SK-N-SH (cell line): Measurements from ENCODE around the gene DKC1. TPM values are rescaled to one million over a fixed set of nuclear protein-coding genes. Genes with fewer than 3 reads are reported as not detected.

Experiments
- CTCF ChIA-PET: fragments of 300-600, 350-600 bp; formaldehyde crosslinking; extraction: SDS; loops from one replicate; lab custom pipeline; 2021; lab: Yijun Ruan, JAX
- POLR2A ChIA-PET: fragments of 350-600 bp; sonication (Branson Sonifier 250); formaldehyde crosslinking; extraction: SDS; loops from one replicate; lab custom pipeline; 2020; ENCODE audit warnings: antibody characterized with exemption, inconsistent platforms; lab: Yijun Ruan, JAX
- DNase-seq: peaks from one replicate; pipeline ENCODE4 v3.0.0; 2012
- H2AFZ ChIP-seq: fragments of 200-600 bp; sonication (generic); 2 replicates; pipeline ENCODE4 v1.8.1; 2016; ENCODE audit warnings: antibody characterized with exemption, mild to moderate bottlenecking, low read depth
- H3F3A ChIP-seq: fragments of 200-600 bp; sonication (generic); replicated peaks from 2 replicates; pipeline ENCODE3; 2016; ENCODE audit warnings: antibody characterized with exemption, mild to moderate bottlenecking; ENCODE audit not compliant: insufficient read depth
- H3K27ac ChIP-seq, 2 experiments: fragments of 200-500 bp in 1 of 2; fragments of 200-600 bp in 1 of 2; sonication (Bioruptor generic) in 1 of 2; sonication (generic), shearing (Covaris generic) in 1 of 2; 2 replicates each; pipeline versions ENCODE4 v1.5.1 to v1.6.1; 2014 to 2016; ENCODE audit warnings: low read depth in 2 of 2, inconsistent platforms in 1 of 2, low read length in 1 of 2, mild to moderate bottlenecking in 1 of 2, mixed read lengths in 1 of 2
- H3K27me3 ChIP-seq: fragments of 200-600 bp; sonication (generic), shearing (Covaris generic); 2 replicates; pipeline ENCODE4 v1.6.1; 2016; ENCODE audit warnings: mixed run types; ENCODE audit not compliant: insufficient read depth
- H3K36me3 ChIP-seq, 2 experiments: fragments of 200-500 bp in 1 of 2; fragments of 200-600 bp in 1 of 2; sonication (Bioruptor generic) in 1 of 2; sonication (generic) in 1 of 2; replicated peaks in 1 of 2; 2 replicates each; pipeline versions ENCODE3 to v1.5.1; 2014 to 2016; ENCODE audit warnings: low read length in 1 of 2, mild to moderate bottlenecking in 1 of 2; ENCODE audit not compliant: insufficient read depth in 2 of 2, control insufficient read depth in 1 of 2
- H3K4me1 ChIP-seq, 2 experiments: fragments of 200-500 bp in 1 of 2; fragments of 200-600 bp in 1 of 2; sonication (Bioruptor generic) in 1 of 2; sonication (generic), shearing (Covaris generic) in 1 of 2; 2 replicates each; pipeline versions ENCODE4 v1.5.1 to v1.6.1; 2014 to 2016; ENCODE audit warnings: low read depth in 1 of 2, low read length in 1 of 2, mixed run types in 1 of 2; ENCODE audit not compliant: insufficient read depth in 2 of 2, control insufficient read depth in 1 of 2
- H3K4me2 ChIP-seq: fragments of 200-600 bp; sonication (generic), shearing (Covaris generic); 2 replicates; pipeline ENCODE4 v1.6.1; 2017; ENCODE audit warnings: mixed run types
- H3K4me3 ChIP-seq, 2 experiments: fragments of 200-500 bp in 1 of 2; fragments of 200-600 bp in 1 of 2; sonication (Bioruptor generic) in 1 of 2; sonication (generic), shearing (Covaris generic) in 1 of 2; 2 replicates each; pipeline versions ENCODE4 v1.5.1 to v1.8.1; 2014 to 2016; ENCODE audit warnings: low read depth in 2 of 2, inconsistent platforms in 1 of 2, low read length in 1 of 2, mild to moderate bottlenecking in 1 of 2, mixed read lengths in 1 of 2, moderate library complexity in 1 of 2
- H3K79me2 ChIP-seq: fragments of 200-600 bp; sonication (generic); 2 replicates; pipeline ENCODE4 v1.8.1; 2017; ENCODE audit warnings: mild to moderate bottlenecking; ENCODE audit not compliant: insufficient read depth
- H3K9ac ChIP-seq: fragments of 200-600 bp; sonication (generic); 2 replicates; pipeline ENCODE4 v1.6.1; 2017; ENCODE audit warnings: mixed run types
- H3K9me2 ChIP-seq: fragments of 200-600 bp; sonication (generic); 2 replicates; pipeline ENCODE4 v1.6.1; 2017; ENCODE audit warnings: mixed run types
- H3K9me3 ChIP-seq: fragments of 200-600 bp; sonication (generic); 2 replicates; pipeline ENCODE4 v1.6.1; 2017; ENCODE audit warnings: mixed run types, mild to moderate bottlenecking, moderate library complexity
- H4K20me1 ChIP-seq: fragments of 200-600 bp; sonication (generic); 2 replicates; pipeline ENCODE4 v1.6.1; 2017; ENCODE audit warnings: mild to moderate bottlenecking, mixed run types; ENCODE audit not compliant: insufficient read depth
- EP300 ChIP-seq, 2 experiments: IDR thresholded peaks; 2 replicates each; pipeline versions ENCODE4 v1.4.0 to v1.6.1; 2012; ENCODE audit warnings: borderline replicate concordance in 1 of 2, low read depth in 1 of 2, low read length in 1 of 2
- FOSL2 ChIP-seq: IDR thresholded peaks from 2 replicates; pipeline ENCODE4 v1.4.0; 2012; ENCODE audit warnings: low read depth, mild to moderate bottlenecking, moderate library complexity, borderline replicate concordance
- FOXJ3 ChIP-seq: sonication (generic); formaldehyde crosslinking; IDR thresholded peaks from 2 replicates; pipeline ENCODE4 v1.5.1; 2020; ENCODE audit warnings: mild to moderate bottlenecking, missing genetic modification reagents
- GABPA ChIP-seq: IDR thresholded peaks from 2 replicates; pipeline ENCODE4 v1.4.0; 2012; ENCODE audit warnings: low read depth, mild to moderate bottlenecking
- GATA2 ChIP-seq: sonication (generic); formaldehyde crosslinking; IDR thresholded peaks from 2 replicates; pipeline ENCODE4 v1.5.0; 2020; ENCODE audit warnings: mild to moderate bottlenecking, missing genetic modification reagents
- IRF3 ChIP-seq: fragments of 150-350 bp; IDR thresholded peaks from 2 replicates; pipeline ENCODE4 v1.6.1; 2016; ENCODE audit warnings: mild to moderate bottlenecking, low read depth, low read length
- JUND ChIP-seq: IDR thresholded peaks from 2 replicates; pipeline ENCODE4 v1.4.0; 2012
- MAX ChIP-seq: IDR thresholded peaks from 2 replicates; pipeline ENCODE4 v1.4.0; 2012; ENCODE audit warnings: low read depth
- MXI1 ChIP-seq: IDR thresholded peaks from 2 replicates; pipeline ENCODE4 v1.6.1; 2012; ENCODE audit warnings: mild to moderate bottlenecking, low read depth, low read length, improper control_type of control experiment
- NFIC ChIP-seq: IDR thresholded peaks from 2 replicates; pipeline ENCODE4 v1.4.0; 2012; ENCODE audit warnings: borderline replicate concordance
- NRF1 ChIP-seq: IDR thresholded peaks from 2 replicates; pipeline ENCODE4 v1.6.1; 2012; ENCODE audit warnings: low read depth, mild to moderate bottlenecking, low read length
- PBX3 ChIP-seq: IDR thresholded peaks from 2 replicates; pipeline ENCODE4; 2012
- POLR2AphosphoS5 ChIP-seq: IDR thresholded peaks from 2 replicates; pipeline ENCODE4 v1.6.1; 2012; ENCODE audit warnings: low read depth, low read length
- RAD21 ChIP-seq: IDR thresholded peaks from 2 replicates; pipeline ENCODE4 v1.6.1; 2012; ENCODE audit warnings: mild to moderate bottlenecking, low read length
- RCOR1 ChIP-seq: fragments of 150-350 bp; IDR thresholded peaks from 2 replicates; pipeline ENCODE4 v1.6.1; 2017; ENCODE audit warnings: antibody characterized with exemption, low read length
- RFX5 ChIP-seq: IDR thresholded peaks from 2 replicates; pipeline ENCODE4 v1.6.1; 2012; ENCODE audit warnings: mild to moderate bottlenecking, improper control_type of control experiment, low read length
- RXRA ChIP-seq: IDR thresholded peaks from 2 replicates; pipeline ENCODE4 v1.4.0; 2012; ENCODE audit warnings: low read depth, mild to moderate bottlenecking, borderline replicate concordance
- SMC3 ChIP-seq: IDR thresholded peaks from 2 replicates; pipeline ENCODE4 v1.6.1; 2012; ENCODE audit warnings: low read depth, low read length, improper control_type of control experiment
- TCF12 ChIP-seq: IDR thresholded peaks from 2 replicates; pipeline ENCODE4 v1.4.0; 2012
- TEAD4 ChIP-seq: IDR thresholded peaks from 2 replicates; pipeline ENCODE4 v1.4.0; 2012; ENCODE audit warnings: mild to moderate bottlenecking, borderline replicate concordance; ENCODE audit not compliant: insufficient read depth
- USF2 ChIP-seq: fragments of 150-350 bp; IDR thresholded peaks from 2 replicates; pipeline ENCODE4 v1.6.1; 2017; ENCODE audit warnings: antibody characterized with exemption, low read length, low read depth, borderline replicate concordance
- YY1 ChIP-seq: IDR thresholded peaks from 2 replicates; pipeline ENCODE4 v1.4.0; 2012; ENCODE audit warnings: low read depth, mild to moderate bottlenecking
- WGBS: methylation state at CpG from one replicate; pipeline ENCODE4 v1.1.6; 2017; ENCODE audit warnings: low lambda C conversion rate; 5-methylcytosine and 5-hydroxymethylcytosine counted together
- polyA plus RNA-seq, 3 experiments: library from polyadenylated mRNA; depleted of rRNA; stranded (reverse); fragments of >200 nt; gene quantifications; 2 replicates each; pipeline ENCODE4 v1.2.3, GENCODE V29; 2012

DKC1 gene
- polyA plus RNA-seq, 1 of the 3 experiments (the other 2 are of a cell fraction), result 53.0 TPM

GRCh38 chrX:154800478-154801210, 38.0 kb downstream of the DKC1 start:
- no peak for DNase-seq
- H3K4me3 ChIP-seq, result no peak overlapping the region
- no peak for TF ChIP-seq TEAD4
- no peak for TF ChIP-seq JUND
- TF ChIP-seq SMC3, result no peak
- TF ChIP-seq RAD21, result no peak
- TF ChIP-seq FOSL2, result no peak
- no peak for TF ChIP-seq RCOR1
- TF ChIP-seq NRF1, result no peak
- no peak for TF ChIP-seq TCF12
- TF ChIP-seq GATA2 (CRISPR knock-in tag), result no peak
- no peak for TF ChIP-seq MXI1
- no peak for TF ChIP-seq GABPA
- TF ChIP-seq IRF3, result no peak
- TF ChIP-seq EP300 (IDR thresholded peaks at IDR 0.05; ENCODE audit: borderline replicate concordance in 1 of 2, low read depth in 1 of 2, low read length in 1 of 2), result no peak
- no peak for TF ChIP-seq FOXJ3 (CRISPR knock-in tag)
- H4K20me1 ChIP-seq, result no peaks in the 10 kb centered on the region
- WGBS, result 47% methylated on average over 8 of the region's 8 CpGs
- no peaks in the 10 kb centered on the region for H3K27me3 ChIP-seq
- H3K36me3 ChIP-seq, result no peaks in the 10 kb centered on the region
- H3K27ac ChIP-seq, result no peak overlapping the region
- no peaks in the 10 kb centered on the region for H3F3A ChIP-seq
- H3K4me2 ChIP-seq, result no peak overlapping the region
- H2AFZ ChIP-seq, result no peak overlapping the region
- no peaks in the 10 kb centered on the region for H3K9me3 ChIP-seq
- no peak overlapping the region for H3K9ac ChIP-seq
- H3K79me2 ChIP-seq, result no peaks in the 10 kb centered on the region
- no peaks in the 10 kb centered on the region for H3K9me2 ChIP-seq
- peaks cover 7% of the 10 kb centered on the region in 2 experiments; a peak in 1 of 4 replicates for H3K4me1 ChIP-seq
- CTCF ChIA-PET, result no interaction called here
- POLR2A ChIA-PET, result no interaction called here

GRCh38 chrX:154802947-154803346, 40.3 kb downstream of the DKC1 start:
- Histone ChIP-seq H3K9me2 (no peaks in the 10 kb centered on the region), H2AFZ (no peak overlapping the region), H3K79me2 (no peaks in the 10 kb centered on the region), H3K9ac (no peak overlapping the region), H4K20me1 (no peaks in the 10 kb centered on the region), H3K36me3 (no peaks in the 10 kb centered on the region), H3K4me3 (no peak overlapping the region), H3K27me3 (no peaks in the 10 kb centered on the region), H3K4me2 (no peak overlapping the region), H3K27ac (no peak overlapping the region), H3F3A (no peaks in the 10 kb centered on the region), H3K4me1 (peaks cover 7% of the 10 kb centered on the region in 2 experiments; a peak in 1 of 4 replicates), H3K9me3 (no peaks in the 10 kb centered on the region)
- TF ChIP-seq NFIC (no peak), POLR2AphosphoS5 (no peak), MAX (no peak), NRF1 (no peak), TCF12 (no peak), MXI1 (no peak), TEAD4 (no peak), FOSL2 (no peak), PBX3 (no peak), GATA2 (CRISPR knock-in tag) (no peak), RAD21 (no peak), RXRA (no peak), RCOR1 (no peak), RFX5 (no peak), SMC3 (no peak), IRF3 (no peak), YY1 (no peak), JUND (no peak), USF2 (no peak)
- CTCF ChIA-PET, result no interaction called here
- no peak for DNase-seq
- POLR2A ChIA-PET, result no interaction called here
- WGBS, result 63% methylated on average over 2 of the region's 2 CpGs
